Muscle layer of colon (tissue), 2 donors: ENCODE results near the gene BMP6.

ENCODE experiments used
- H3K27ac ChIP-seq: one replicate; pipeline ENCODE4 v1.7.0; 2013; ENCODE audit warnings: low read depth, mild to moderate bottlenecking, low read length, moderate library complexity
- H3K27me3 ChIP-seq, 2 donors: one replicate each; pipeline ENCODE4 v1.7.0; 2013; ENCODE audit warnings: low read length in 2 of 2, mild to moderate bottlenecking in 2 of 2; ENCODE audit not compliant: insufficient read depth in 2 of 2, control insufficient read depth in 1 of 2
- H3K36me3 ChIP-seq: one replicate; pipeline ENCODE4 v1.7.0; 2013; ENCODE audit warnings: mild to moderate bottlenecking, low read length; ENCODE audit not compliant: insufficient read depth
- H3K4me1 ChIP-seq: one replicate; pipeline ENCODE4 v1.7.0; 2013; ENCODE audit warnings: mild to moderate bottlenecking, low read length; ENCODE audit not compliant: insufficient read depth
- H3K4me3 ChIP-seq, 2 donors: one replicate each; pipeline ENCODE4 v1.7.0; 2013; ENCODE audit warnings: low read length in 2 of 2, low read depth in 1 of 2, mild to moderate bottlenecking in 1 of 2, moderate library complexity in 1 of 2
- H3K9ac ChIP-seq: one replicate; pipeline ENCODE4 v1.7.0; 2013; ENCODE audit warnings: low read length
- H3K9me3 ChIP-seq: one replicate; pipeline ENCODE4 v1.7.0; 2013; ENCODE audit warnings: mild to moderate bottlenecking, low read length
- donor health status: abdominal sarcoma.
- donor health status: Adenocarcinoma of cecum.

Gene BMP6

GRCh38 chr6:7902221-7902620 lies 176.3 kb downstream of the BMP6 start:
- no peak overlapping the region for H3K9ac ChIP-seq
- no peaks in the 10 kb centered on the region for H3K4me1 ChIP-seq
- no peak overlapping the region for H3K27ac ChIP-seq
- no peaks in the 10 kb centered on the region for H3K9me3 ChIP-seq
- peaks cover 42% of the 10 kb centered on the region for H3K36me3 ChIP-seq
- no peak overlapping the region for H3K4me3 ChIP-seq
- no peaks in the 10 kb centered on the region for H3K27me3 ChIP-seq

- Histone ChIP-seq H3K4me3 (no peak overlapping the region), H3K27me3 (no peaks in the 10 kb centered on the region), H3K36me3 (peaks cover 42% of the 10 kb centered on the region), H3K9ac (no peak overlapping the region), H3K27ac (no peak overlapping the region), H3K9me3 (no peaks in the 10 kb centered on the region), H3K4me1 (no peaks in the 10 kb centered on the region)
These were observed 177.0 kb downstream of the BMP6 start for GRCh38 chr6:7902867-7903266.

GRCh38 chr6:7903673-7904072 lies 177.8 kb downstream of the BMP6 start:
- Histone ChIP-seq H3K27ac (no peak overlapping the region), H3K9ac (no peak overlapping the region), H3K36me3 (peaks cover 35% of the 10 kb centered on the region), H3K4me1 (peaks cover 1% of the 10 kb centered on the region), H3K9me3 (no peaks in the 10 kb centered on the region), H3K4me3 (no peak overlapping the region), H3K27me3 (no peaks in the 10 kb centered on the region)

GRCh38 chr6:7904654-7905319 lies 178.9 kb downstream of the BMP6 start:
- no peaks in the 10 kb centered on the region for H3K27me3 ChIP-seq
- H3K4me3 ChIP-seq: no peak overlapping the region
- H3K36me3 ChIP-seq: peaks cover 30% of the 10 kb centered on the region
- H3K27ac ChIP-seq: no peak overlapping the region
- no peaks in the 10 kb centered on the region for H3K9me3 ChIP-seq
- no peak overlapping the region for H3K9ac ChIP-seq
- peaks cover 11% of the 10 kb centered on the region for H3K4me1 ChIP-seq

- Histone ChIP-seq H3K4me1 (peaks cover 11% of the 10 kb centered on the region), H3K27me3 (no peaks in the 10 kb centered on the region), H3K9me3 (no peaks in the 10 kb centered on the region), H3K9ac (no peak overlapping the region), H3K4me3 (no peak overlapping the region), H3K36me3 (peaks cover 30% of the 10 kb centered on the region), H3K27ac (no peak overlapping the region)
These were observed 179.5 kb downstream of the BMP6 start for GRCh38 chr6:7905416-7905815.

- Histone ChIP-seq H3K4me1 (peaks cover 11% of the 10 kb centered on the region), H3K27me3 (no peaks in the 10 kb centered on the region), H3K4me3 (no peak overlapping the region), H3K9me3 (no peaks in the 10 kb centered on the region), H3K36me3 (peaks cover 17% of the 10 kb centered on the region), H3K9ac (no peak overlapping the region), H3K27ac (no peak overlapping the region)
These were observed 180.8 kb downstream of the BMP6 start for GRCh38 chr6:7906741-7907140.

- H3K27ac ChIP-seq: no peak overlapping the region
- no peaks in the 10 kb centered on the region for H3K27me3 ChIP-seq
- no peaks in the 10 kb centered on the region for H3K9me3 ChIP-seq
- peaks cover 11% of the 10 kb centered on the region for H3K4me1 ChIP-seq
- H3K9ac ChIP-seq: no peak overlapping the region
- H3K36me3 ChIP-seq: peaks cover 13% of the 10 kb centered on the region
- no peak overlapping the region for H3K4me3 ChIP-seq
These were observed 181.3 kb downstream of the BMP6 start for GRCh38 chr6:7907159-7907558.

GRCh38 chr6:7909323-7910276 lies 183.7 kb downstream of the BMP6 start:
- H3K9ac ChIP-seq: peak overlapping the region; percentile 42
- H3K4me3 ChIP-seq: peak overlapping the region; percentile 71 to 72
- no peak overlapping the region for H3K27ac ChIP-seq
- no peaks in the 10 kb centered on the region for H3K9me3 ChIP-seq
- H3K4me1 ChIP-seq: peaks cover 11% of the 10 kb centered on the region
- H3K36me3 ChIP-seq: no peaks in the 10 kb centered on the region
- no peaks in the 10 kb centered on the region for H3K27me3 ChIP-seq

- no peaks in the 10 kb centered on the region for H3K36me3 ChIP-seq
- no peak overlapping the region for H3K9ac ChIP-seq
These were observed 184.4 kb downstream of the BMP6 start for GRCh38 chr6:7910298-7910653.

GRCh38 chr6:7910654-7911344 lies 184.9 kb downstream of the BMP6 start, which contains the start of gene TXNDC5:
Gene TXNDC5, minus strand, starts transcription at chr6:7910788. Its CDS starts 12 bp downstream, at chr6:7910776.
- Histone ChIP-seq H3K36me3 (no peaks in the 10 kb centered on the region), H3K4me3 (peak within 1 kb of the TSS; percentile 71 to 72), H3K9ac (peak within 1 kb of the TSS; percentile 71), H3K9me3 (no peaks in the 10 kb centered on the region), H3K27me3 (no peaks in the 10 kb centered on the region), H3K4me1 (peaks cover 11% of the 10 kb centered on the region), H3K27ac (no peak within 1 kb of the TSS)

More at GRCh38 chr6:7910298-7910653, 184.4 kb downstream of the BMP6 start:
- peaks cover 11% of the 10 kb centered on the region for H3K4me1 ChIP-seq
- H3K27me3 ChIP-seq: no peaks in the 10 kb centered on the region
- no peaks in the 10 kb centered on the region for H3K9me3 ChIP-seq
- H3K4me3 ChIP-seq: peak overlapping the region in 1 of 2 donors; percentile 71
- H3K27ac ChIP-seq: no peak overlapping the region

GRCh38 chr6:7911345-7911725 lies 185.4 kb downstream of the BMP6 start:
- Histone ChIP-seq H3K9ac (peak overlapping the region; percentile 71), H3K9me3 (no peaks in the 10 kb centered on the region), H3K4me3 (peak overlapping the region; percentile 43 to 70), H3K27me3 (no peaks in the 10 kb centered on the region), H3K36me3 (no peaks in the 10 kb centered on the region), H3K4me1 (peaks cover 11% of the 10 kb centered on the region), H3K27ac (no peak overlapping the region)
